Measurements from ENCODE around the gene RANBP3.
"Not testable (repeated sequence)": the region's sequence is repeated elsewhere in the genome, so short reads cannot be mapped to it uniquely, and the experiment has no call there.

Gene RANBP3, protein sequence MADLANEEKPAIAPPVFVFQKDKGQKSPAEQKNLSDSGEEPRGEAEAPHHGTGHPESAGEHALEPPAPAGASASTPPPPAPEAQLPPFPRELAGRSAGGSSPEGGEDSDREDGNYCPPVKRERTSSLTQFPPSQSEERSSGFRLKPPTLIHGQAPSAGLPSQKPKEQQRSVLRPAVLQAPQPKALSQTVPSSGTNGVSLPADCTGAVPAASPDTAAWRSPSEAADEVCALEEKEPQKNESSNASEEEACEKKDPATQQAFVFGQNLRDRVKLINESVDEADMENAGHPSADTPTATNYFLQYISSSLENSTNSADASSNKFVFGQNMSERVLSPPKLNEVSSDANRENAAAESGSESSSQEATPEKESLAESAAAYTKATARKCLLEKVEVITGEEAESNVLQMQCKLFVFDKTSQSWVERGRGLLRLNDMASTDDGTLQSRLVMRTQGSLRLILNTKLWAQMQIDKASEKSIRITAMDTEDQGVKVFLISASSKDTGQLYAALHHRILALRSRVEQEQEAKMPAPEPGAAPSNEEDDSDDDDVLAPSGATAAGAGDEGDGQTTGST

DNA sequence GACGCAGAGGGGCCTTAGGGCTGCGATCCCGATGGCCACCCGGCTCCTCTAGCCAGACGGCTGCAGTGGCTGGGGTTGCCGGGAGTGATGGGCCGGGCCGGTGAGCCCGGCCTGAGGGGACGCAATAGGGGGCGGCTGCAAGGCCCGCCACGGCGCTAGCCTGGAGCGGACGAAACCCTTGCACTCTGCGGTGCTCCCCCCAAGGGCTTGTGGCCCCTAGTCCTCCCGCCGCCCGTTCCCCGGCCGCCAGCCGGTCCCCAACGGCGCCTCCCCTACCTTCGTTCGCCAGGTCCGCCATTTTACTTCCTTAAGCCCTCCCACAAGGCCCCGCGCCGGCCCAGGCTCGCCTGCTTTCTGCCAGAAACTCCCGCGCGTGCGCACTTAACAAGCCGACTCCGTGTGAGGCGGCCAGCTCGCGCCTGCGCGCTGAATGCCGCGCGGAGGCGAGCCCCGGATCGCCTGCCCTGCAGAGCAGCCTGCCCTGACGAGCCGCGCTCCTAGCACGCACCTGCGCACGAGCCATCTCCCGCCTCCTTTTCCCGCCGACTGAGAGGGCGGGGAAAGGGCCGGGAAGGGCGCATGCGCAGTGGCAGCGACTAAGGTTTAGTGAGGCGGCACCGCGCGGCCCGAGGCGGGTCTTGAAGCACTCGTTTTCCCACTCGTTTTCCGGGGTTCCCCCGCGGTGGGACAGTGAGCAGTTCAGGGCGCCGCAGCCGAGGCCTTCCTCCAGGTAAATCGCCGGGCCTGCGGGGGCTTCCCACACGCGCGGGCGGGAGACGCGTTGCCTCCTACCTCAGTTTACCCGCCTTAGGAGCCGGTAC is at the start of gene RANBP3:
TSS of gene RANBP3 (minus strand) at position 356 of the 821 bp plus-strand sequence. CDS start at position 298, 58 bp downstream.
- DNase-seq (ENCODE audit: low spot score), result peak; percentile 100
- TF ChIP-seq, protein P1, sequence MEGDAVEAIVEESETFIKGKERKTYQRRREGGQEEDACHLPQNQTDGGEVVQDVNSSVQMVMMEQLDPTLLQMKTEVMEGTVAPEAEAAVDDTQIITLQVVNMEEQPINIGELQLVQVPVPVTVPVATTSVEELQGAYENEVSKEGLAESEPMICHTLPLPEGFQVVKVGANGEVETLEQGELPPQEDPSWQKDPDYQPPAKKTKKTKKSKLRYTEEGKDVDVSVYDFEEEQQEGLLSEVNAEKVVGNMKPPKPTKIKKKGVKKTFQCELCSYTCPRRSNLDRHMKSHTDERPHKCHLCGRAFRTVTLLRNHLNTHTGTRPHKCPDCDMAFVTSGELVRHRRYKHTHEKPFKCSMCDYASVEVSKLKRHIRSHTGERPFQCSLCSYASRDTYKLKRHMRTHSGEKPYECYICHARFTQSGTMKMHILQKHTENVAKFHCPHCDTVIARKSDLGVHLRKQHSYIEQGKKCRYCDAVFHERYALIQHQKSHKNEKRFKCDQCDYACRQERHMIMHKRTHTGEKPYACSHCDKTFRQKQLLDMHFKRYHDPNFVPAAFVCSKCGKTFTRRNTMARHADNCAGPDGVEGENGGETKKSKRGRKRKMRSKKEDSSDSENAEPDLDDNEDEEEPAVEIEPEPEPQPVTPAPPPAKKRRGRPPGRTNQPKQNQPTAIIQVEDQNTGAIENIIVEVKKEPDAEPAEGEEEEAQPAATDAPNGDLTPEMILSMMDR (IDR thresholded peaks at IDR 0.05; ENCODE audit: borderline replicate concordance, control extremely low read depth, extremely low read depth, insufficient read depth, missing control alignments), result no peak
- in situ Hi-C loops (cut with MboI; ENCODE audit: low sequenced_read_pairs, unreplicated experiment), result no loop called here

DNA sequence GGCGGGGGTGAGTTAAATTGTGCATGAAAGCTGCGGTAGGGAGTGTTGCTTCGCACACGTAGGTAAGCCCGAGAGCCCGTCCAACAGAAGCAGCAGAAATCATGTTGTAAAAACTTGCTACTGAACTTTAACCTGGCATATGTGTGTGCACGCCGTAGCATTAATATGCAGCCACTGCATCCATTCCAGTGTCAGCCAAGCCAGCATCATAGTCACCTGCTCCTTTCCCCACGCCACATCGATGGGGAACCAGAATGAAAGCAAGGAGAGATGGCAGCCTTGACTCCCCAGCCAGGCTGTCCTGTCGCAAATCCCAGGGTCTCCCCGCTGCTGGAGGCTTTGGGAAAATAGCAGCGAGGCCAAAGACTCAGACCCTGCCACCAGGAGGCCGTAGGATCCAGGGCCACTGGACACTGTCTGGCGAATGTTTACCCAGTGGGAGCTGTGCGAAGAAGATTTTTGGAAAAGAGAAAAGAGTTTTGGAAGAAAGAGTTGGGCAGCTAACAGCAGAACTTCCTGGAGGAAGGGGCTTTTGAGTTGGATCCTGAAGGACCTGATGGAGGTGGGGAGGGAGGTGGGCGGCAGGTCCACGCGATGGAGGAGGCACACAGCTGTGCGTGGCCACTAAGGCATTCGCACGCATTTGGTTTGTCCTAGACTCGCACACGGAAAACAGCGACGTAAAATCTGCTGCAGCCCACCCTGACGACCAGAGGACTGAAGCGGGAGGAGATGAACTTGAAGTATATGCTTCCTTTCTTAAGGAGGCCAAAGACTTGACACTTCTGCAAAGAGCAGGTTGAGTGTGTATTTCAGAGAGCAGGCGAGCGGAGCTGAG is 48.7 kb upstream of the RANBP3 start:
- TF ChIP-seq, protein P1 (IDR thresholded peaks at IDR 0.05; ENCODE audit: borderline replicate concordance, control extremely low read depth, extremely low read depth, insufficient read depth, missing control alignments), result no peak
- in situ Hi-C loops (cut with MboI; ENCODE audit: low sequenced_read_pairs, unreplicated experiment), result loop anchor here (10.0 kb wide), 1 partner anchor 222 kb away; the partner anchor contains the start of gene NRTN

DNA sequence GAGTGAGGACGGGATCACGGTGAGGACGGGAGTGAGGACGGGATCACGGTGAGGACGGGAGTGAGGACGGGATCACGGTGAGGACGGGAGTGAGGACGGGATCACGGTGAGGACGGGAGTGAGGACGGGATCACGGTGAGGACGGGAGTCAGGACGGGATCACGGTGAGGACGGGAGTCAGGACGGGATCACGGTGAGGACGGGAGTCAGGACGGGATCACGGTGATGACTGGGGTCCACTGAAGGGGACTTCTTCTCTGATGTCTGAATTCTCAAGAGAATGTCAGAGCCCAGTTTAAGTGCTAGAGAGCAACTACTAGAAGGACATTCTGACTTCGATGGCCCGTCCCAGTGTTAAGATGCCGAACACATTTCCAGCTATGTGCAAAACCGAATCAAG is 46.8 kb upstream of the RANBP3 start:
- not testable (repeated sequence) for DNase-seq (ENCODE audit: low spot score)
- in situ Hi-C loops (cut with MboI; ENCODE audit: low sequenced_read_pairs, unreplicated experiment), result loop anchor here (10.0 kb wide), 1 partner anchor 220 kb away; the partner anchor contains the start of gene NRTN

More for the DNA sequence above, 48.7 kb upstream of the RANBP3 start:
- DNase-seq (ENCODE audit: low spot score), result no peak

DNA sequence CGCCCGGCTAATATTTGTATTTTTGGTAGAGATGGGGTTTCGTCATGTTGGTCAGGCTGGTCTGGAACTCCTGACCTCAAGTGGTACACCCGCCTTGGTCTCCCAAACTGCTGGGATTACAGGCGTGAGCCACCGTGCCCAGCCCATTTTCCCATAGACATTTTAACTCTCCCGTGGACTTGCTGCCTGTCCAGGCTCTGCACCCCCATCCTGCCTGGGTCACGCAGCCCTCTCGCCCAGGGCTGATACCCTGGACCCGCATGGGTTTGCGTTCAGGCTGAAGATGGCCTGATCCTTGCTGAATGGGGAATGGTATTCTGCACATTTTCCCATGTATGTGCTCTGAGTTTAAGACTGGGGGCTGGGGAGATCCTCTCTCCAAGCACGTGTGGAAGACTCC is 46.0 kb upstream of the RANBP3 start:
- in situ Hi-C loops (cut with MboI; ENCODE audit: low sequenced_read_pairs, unreplicated experiment), result loop anchor here (10.0 kb wide), 1 partner anchor 219 kb away; the partner anchor contains the start of gene NRTN
- TF ChIP-seq, protein P1 (IDR thresholded peaks at IDR 0.05; ENCODE audit: borderline replicate concordance, control extremely low read depth, extremely low read depth, insufficient read depth, missing control alignments), result no peak
- DNase-seq (ENCODE audit: low spot score), result no peak

DNA sequence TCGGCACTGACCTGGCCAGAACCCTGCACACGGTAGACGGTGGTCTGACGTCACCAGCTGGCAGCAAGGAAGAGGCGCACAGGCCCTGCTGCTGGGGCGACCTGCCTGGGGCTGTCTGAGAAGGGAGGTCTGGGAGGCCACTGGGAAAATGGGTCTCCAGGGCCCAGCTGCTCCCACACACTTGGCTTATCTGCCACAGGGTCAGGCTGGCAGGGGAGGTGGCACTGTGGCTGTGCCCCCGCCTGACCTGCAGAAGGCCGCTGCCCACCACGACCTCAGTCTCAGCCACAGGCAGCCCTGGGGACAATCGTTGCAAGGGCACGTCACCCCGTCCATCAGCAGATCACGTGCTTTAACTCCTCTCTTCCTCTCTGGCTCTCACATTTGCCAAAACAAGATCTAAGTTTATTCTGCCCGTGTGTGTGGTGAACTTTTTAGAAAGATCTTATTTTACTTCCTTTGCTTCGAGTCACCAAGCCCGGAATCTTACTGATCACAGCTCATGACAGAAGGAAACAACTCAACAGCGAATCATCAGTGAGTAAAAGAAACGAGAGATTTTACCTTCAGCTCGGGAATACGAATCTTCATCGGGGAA is 45.2 kb upstream of the RANBP3 start:
- in situ Hi-C loops (cut with MboI; ENCODE audit: low sequenced_read_pairs, unreplicated experiment), result loop anchor here (10.0 kb wide), 1 partner anchor 218 kb away; the partner anchor contains the start of gene NRTN
- TF ChIP-seq, protein P1 (IDR thresholded peaks at IDR 0.05; ENCODE audit: borderline replicate concordance, control extremely low read depth, extremely low read depth, insufficient read depth, missing control alignments), result no peak
- DNase-seq (ENCODE audit: low spot score), result no peak

DNA sequence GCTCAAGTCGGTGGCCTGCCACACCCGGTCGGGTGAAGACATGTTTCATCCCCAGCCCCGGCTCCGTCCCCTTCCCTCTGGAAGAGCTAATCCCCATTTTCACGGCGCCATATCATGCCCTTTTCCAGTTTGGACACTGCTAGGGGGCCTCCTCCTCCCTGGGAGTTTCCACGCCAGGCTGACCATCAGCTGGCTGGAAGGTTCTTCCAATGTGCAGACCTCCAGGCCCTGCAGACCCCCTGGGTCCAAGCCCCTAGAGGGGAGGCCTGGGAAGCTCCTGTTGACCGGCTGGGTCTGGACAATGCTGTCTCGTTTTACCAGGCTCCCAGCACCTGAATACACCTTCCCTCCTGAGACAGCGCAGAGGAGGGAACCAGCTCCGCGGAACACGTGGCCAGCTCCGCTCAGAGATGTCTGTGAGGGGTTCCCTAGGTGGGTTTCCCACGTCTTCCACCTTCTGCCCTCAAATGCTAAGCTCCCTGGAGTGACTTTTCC is 44.7 kb upstream of the RANBP3 start:
- DNase-seq (ENCODE audit: low spot score), result no peak
- TF ChIP-seq, protein P1 (IDR thresholded peaks at IDR 0.05; ENCODE audit: borderline replicate concordance, control extremely low read depth, extremely low read depth, insufficient read depth, missing control alignments), result no peak
- in situ Hi-C loops (cut with MboI; ENCODE audit: low sequenced_read_pairs, unreplicated experiment), result loop anchor here (10.0 kb wide), 1 partner anchor 218 kb away; the partner anchor contains the start of gene NRTN

All from GM13976 (cell line).